BJ (cell line): ENCODE results near the gene KLHL35. TPM values are rescaled to one million over a fixed set of nuclear protein-coding genes. Genes with fewer than 3 reads are reported as not detected.

ENCODE experiments used
- CTCF ChIA-PET: fragments of 350-600 bp; formaldehyde crosslinking; extraction: SDS; loops from one replicate; lab custom pipeline; 2021; ENCODE audit warnings: antibody characterized with exemption, inconsistent platforms; lab: Yijun Ruan, JAX
- POLR2A ChIA-PET: fragments of 300-600 bp; sonication (Branson Sonifier 250); formaldehyde crosslinking; extraction: SDS; loops from one replicate; lab custom pipeline; 2021; ENCODE audit warnings: antibody characterized with exemption; lab: Charles Lee
- DNase-seq: peaks from one replicate; pipeline ENCODE4 v3.0.0-alpha.2; 2011; ENCODE audit warnings: low read depth
- H3K27me3 ChIP-seq: 2 replicates; pipeline ENCODE4 v1.6.0; 2011; ENCODE audit warnings: low read length; ENCODE audit not compliant: control insufficient read depth, insufficient read depth
- H3K36me3 ChIP-seq: 2 replicates; pipeline ENCODE4 v1.5.1; 2011; ENCODE audit warnings: low read length; ENCODE audit not compliant: control insufficient read depth, insufficient read depth
- H3K4me3 ChIP-seq: 2 replicates; pipeline ENCODE4 v1.5.1; 2011; ENCODE audit warnings: low read depth, mild to moderate bottlenecking, control low read depth, low read length
- polyA plus RNA-seq: library from polyadenylated mRNA; depleted of rRNA; stranded (reverse); fragments of >200 nt; gene quantifications from 2 replicates; pipeline ENCODE4 v1.2.3, GENCODE V29; 2011
- TF ChIP-seq, protein P1 (sequence below): IDR thresholded peaks from 2 replicates; pipeline ENCODE4 v1.5.1; 2011; ENCODE audit warnings: low read depth, mild to moderate bottlenecking, control low read depth, inconsistent platforms, low read length, moderate library complexity; ENCODE audit not compliant: insufficient read depth

The KLHL35 gene
- polyA plus RNA-seq, 1 experiment = 3.1 TPM

DNA sequence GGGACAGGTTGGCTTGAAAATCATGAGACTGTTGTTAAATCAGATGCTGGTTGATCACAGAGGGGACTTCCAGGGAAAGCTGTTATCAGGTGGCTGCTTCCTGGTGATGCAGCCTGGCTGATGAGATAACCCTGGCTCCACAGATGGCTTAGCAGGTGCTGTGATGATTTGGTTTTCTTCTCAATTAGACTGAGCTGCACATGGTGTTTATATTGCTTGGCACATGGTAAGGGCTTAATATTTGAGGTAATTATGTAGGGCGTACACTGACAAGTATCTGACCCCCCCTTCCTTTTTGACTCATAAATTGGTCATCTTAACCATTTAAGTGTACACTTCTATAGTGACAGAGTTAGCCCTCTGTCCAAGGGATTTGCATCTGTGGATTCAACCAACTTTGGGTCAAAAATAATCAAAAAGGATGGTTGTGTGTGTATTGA is 26.6 kb downstream of the KLHL35 start:
- Histone ChIP-seq H3K27me3 (no peaks in the 10 kb centered on the region), H3K4me3 (no peak overlapping the region), H3K36me3 (peaks cover 26% of the 10 kb centered on the region)
- ChIA-PET POLR2A (no interaction called here), CTCF (interaction anchor here (0.8 to 4.5 kb wide), 3 partner anchors 9 to 125 kb away, joined by 3 to 40 read pairs (median 3); no protein-coding TSS in a partner anchor)
- DNase-seq = no peak
- TF ChIP-seq, protein P1, sequence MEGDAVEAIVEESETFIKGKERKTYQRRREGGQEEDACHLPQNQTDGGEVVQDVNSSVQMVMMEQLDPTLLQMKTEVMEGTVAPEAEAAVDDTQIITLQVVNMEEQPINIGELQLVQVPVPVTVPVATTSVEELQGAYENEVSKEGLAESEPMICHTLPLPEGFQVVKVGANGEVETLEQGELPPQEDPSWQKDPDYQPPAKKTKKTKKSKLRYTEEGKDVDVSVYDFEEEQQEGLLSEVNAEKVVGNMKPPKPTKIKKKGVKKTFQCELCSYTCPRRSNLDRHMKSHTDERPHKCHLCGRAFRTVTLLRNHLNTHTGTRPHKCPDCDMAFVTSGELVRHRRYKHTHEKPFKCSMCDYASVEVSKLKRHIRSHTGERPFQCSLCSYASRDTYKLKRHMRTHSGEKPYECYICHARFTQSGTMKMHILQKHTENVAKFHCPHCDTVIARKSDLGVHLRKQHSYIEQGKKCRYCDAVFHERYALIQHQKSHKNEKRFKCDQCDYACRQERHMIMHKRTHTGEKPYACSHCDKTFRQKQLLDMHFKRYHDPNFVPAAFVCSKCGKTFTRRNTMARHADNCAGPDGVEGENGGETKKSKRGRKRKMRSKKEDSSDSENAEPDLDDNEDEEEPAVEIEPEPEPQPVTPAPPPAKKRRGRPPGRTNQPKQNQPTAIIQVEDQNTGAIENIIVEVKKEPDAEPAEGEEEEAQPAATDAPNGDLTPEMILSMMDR = no peak

DNA sequence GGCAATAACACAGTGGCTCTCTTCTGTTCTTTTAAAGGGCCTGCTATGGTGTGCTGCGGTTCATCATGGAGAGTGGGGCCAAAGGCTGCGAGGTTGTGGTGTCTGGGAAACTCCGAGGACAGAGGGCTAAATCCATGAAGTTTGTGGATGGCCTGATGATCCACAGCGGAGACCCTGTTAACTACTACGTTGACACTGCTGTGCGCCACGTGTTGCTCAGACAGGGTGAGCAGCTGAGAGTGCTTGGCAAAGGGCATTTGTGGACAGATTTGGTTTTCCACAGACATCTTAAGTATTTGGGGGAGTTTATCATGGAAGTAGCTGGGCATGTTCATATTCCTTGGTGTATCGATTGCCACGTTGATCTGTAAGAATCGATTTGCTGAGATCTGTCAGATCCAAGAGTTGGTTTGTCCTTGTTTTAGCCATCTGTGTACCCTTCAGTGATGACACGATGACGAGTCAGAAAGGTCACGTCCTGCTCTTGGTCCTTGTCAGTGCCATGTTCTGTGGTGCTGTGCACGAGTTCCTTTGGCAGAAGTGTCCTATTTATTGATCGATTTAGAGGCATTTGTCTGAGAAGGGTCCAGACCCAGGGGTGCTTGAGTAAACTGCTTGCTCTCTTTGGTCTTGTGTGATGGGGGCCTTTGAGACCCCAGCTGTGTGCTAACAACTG is 28.9 kb downstream of the KLHL35 start:
- CTCF ChIA-PET = interaction anchor here (0.9 to 2.9 kb wide), 2 partner anchors 15 to 128 kb away, joined by 3 to 12 read pairs; no protein-coding TSS in a partner anchor
- Histone ChIP-seq H3K27me3 (no peaks in the 10 kb centered on the region), H3K36me3 (peaks cover 27% of the 10 kb centered on the region), H3K4me3 (no peak overlapping the region)
- POLR2A ChIA-PET = no interaction called here
- TF ChIP-seq, protein P1 = no peak
- no peak for DNase-seq

- no peaks in the 10 kb centered on the region for H3K27me3 ChIP-seq
- TF ChIP-seq, protein P1 = no peak
- peaks cover 27% of the 10 kb centered on the region for H3K36me3 ChIP-seq
- POLR2A ChIA-PET = interaction anchor here (0.6 kb wide), 1 partner anchor 1264 kb away, joined by 4 read pairs; no protein-coding TSS in a partner anchor
- no peak overlapping the region for H3K4me3 ChIP-seq
- CTCF ChIA-PET = interaction anchor here (2.9 kb wide), 1 partner anchor 14 kb away, joined by 12 read pairs; no protein-coding TSS in a partner anchor
- DNase-seq = no peak
These were observed 30.0 kb downstream of the KLHL35 start for GRCh38 chr11:75403037-75403436.

GRCh38 chr11:75402002-75402773 is 30.8 kb downstream of the KLHL35 start:
- DNase-seq = no peak
- CTCF ChIA-PET = interaction anchor here (2.9 kb wide), 1 partner anchor 13 kb away, joined by 12 read pairs; no protein-coding TSS in a partner anchor
- H3K27me3 ChIP-seq = no peaks in the 10 kb centered on the region
- no peak overlapping the region for H3K4me3 ChIP-seq
- POLR2A ChIA-PET = no interaction called here
- H3K36me3 ChIP-seq = peaks cover 27% of the 10 kb centered on the region
- TF ChIP-seq, protein P1 = no peak
